Stomach (tissue), 9 donors: Measurements from ENCODE around the gene LOXL1. TPM values are rescaled to one million over a fixed set of nuclear protein-coding genes. Genes with fewer than 3 reads are reported as not detected.

Experiments used
- DNase-seq, 2 donors: peaks; one replicate each; pipeline versions ENCODE4 v3.0.0 to v3.0.0-alpha.2; 2013 to 2019
- H3K27ac ChIP-seq, 5 donors: fragments of 200-600 bp in 4 of 5; sonication (generic) in 4 of 5; one replicate each; pipeline ENCODE4 v1.5.1; 2013 to 2019; ENCODE audit warnings: mild to moderate bottlenecking in 1 of 5, moderate library complexity in 1 of 5
- H3K27me3 ChIP-seq, 3 donors: fragments of 200-600 bp; sonication (generic); one replicate each; pipeline ENCODE4 v1.5.1; 2017 to 2019; ENCODE audit warnings: mixed run types in 1 of 3
- H3K36me3 ChIP-seq, 4 donors: fragments of 200-600 bp; sonication (generic); 1 replicate in 3 of 4; 2 replicates in 1 of 4; pipeline ENCODE4 v1.5.1; 2016 to 2019
- H3K4me1 ChIP-seq, 4 donors: fragments of 200-600 bp; sonication (generic); one replicate each; pipeline ENCODE4 v1.5.1; 2016 to 2019
- H3K4me3 ChIP-seq, 4 donors: fragments of 200-600 bp; sonication (generic) in 3 of 4; one replicate each; pipeline ENCODE4 v1.5.1; 2016 to 2019; ENCODE audit warnings: mild to moderate bottlenecking in 1 of 4
- H3K9me3 ChIP-seq, 4 donors: fragments of 200-600 bp; sonication (generic); one replicate each; pipeline ENCODE4 v1.5.1; 2016 to 2019
- EP300 ChIP-seq: sonication (generic); formaldehyde crosslinking; IDR thresholded peaks from one replicate; pipeline ENCODE4 v1.6.1; 2017; ENCODE audit warnings: antibody characterized with exemption
- POLR2A ChIP-seq, 4 donors: fragments of 450-650 bp; IDR thresholded peaks; one replicate each; pipeline ENCODE4 v1.6.1; 2016; ENCODE audit warnings: antibody characterized with exemption in 4 of 4, control low read depth in 2 of 4, mild to moderate bottlenecking in 1 of 4, moderate library complexity in 1 of 4
- POLR2AphosphoS5 ChIP-seq, 3 donors: sonication (generic); formaldehyde crosslinking; IDR thresholded peaks; one replicate each; pipeline ENCODE4 v1.6.1; 2016; ENCODE audit warnings: antibody characterized with exemption in 3 of 3
- WGBS, 5 donors: extraction: QIAGEN DNeasy Blood & Tissue Kit in 3 of 5; methylation state at CpG; one replicate each; pipeline versions ENCODE4 v1.1.5 to v1.1.7; 2013 to 2018; 5-methylcytosine and 5-hydroxymethylcytosine counted together
- intact Hi-C: fragments of 100-400 bp; cut with DNase I; formaldehyde crosslinking; loops from one replicate; pipeline ENCODE4 v1.15.1; 2023; ENCODE audit warnings: low total_unique reads
- polyA plus RNA-seq, 3 donors: library from polyadenylated mRNA; stranded (reverse); fragments of 200-250 nt; gene quantifications; one replicate each; pipeline ENCODE4 v1.2.3, GENCODE V29; 2013
- total RNA-seq, 5 donors: library from RNA; depleted of rRNA; stranded (reverse); fragments of >200 nt; gene quantifications; one replicate each; pipeline versions ENCODE4 v1.1.0 to v1.2.3, GENCODE V29; 2014 to 2016
- TF ChIP-seq, protein P1 (sequence below), 7 experiments: fragments of 450-650 bp in 4 of 7; fragments of 200-600 bp in 3 of 7; sonication (generic) in 3 of 7; IDR thresholded peaks; one replicate each; pipeline ENCODE4 v1.5.1; 2016 to 2019; ENCODE audit warnings: antibody characterized with exemption in 7 of 7, control low read depth in 2 of 7, mild to moderate bottlenecking in 1 of 7
- donor health status: healthy with polysubstance abuse.
- donor health status: Bipolar disorder and iron deficiency.
- donor health status: healthy.

Gene LOXL1
- total and polyA plus RNA-seq, 8 donors: 5.2 to 48.4 (median 19.9) TPM

DNA sequence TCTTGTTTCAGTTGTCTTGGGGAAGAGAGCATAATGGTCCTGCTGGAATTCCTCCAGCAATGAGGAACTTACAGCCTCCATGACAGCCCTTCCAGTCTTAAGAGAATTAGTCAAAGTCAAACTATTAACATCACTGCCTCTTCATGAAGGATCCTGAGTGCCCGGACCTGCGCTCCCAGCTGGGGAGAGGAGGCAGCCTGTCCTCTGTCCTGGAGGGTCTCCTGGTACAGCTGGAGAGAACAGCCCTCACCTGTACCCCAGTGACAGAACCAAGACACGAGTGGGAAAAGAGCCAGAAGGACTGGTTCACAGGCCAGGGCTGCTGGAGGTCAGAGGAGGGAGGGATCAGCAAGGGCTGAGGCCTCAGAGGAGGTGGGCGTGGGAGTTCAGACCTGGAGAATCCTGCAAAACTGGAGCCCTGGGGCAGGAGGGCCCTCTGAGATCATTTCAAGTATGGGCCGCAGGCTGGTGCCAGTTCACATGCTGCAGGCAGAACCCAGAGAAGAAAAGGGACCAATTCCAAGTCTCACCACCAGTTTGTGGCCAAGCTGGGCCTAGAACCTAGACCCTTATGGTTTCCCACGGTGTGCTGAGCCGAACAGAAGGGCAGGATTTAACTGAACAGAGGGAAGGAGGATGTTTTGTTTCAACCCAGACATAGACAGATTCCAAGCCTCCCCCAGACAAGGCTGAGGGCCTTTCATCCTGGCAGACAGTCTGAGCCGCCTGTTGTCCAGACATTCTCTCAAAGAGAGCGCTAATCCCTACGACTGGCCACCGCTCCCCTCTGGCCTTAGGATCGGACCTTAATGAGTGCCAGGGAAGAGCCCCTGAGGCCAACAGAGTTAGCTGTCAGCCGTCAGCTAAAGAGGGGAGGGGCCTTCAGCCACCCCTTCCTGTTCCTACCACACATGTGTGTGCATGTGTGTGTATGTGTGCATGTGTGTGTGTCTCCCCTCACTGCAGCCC lies 18.2 kb downstream of the LOXL1 start:
- TF ChIP-seq, protein P1, sequence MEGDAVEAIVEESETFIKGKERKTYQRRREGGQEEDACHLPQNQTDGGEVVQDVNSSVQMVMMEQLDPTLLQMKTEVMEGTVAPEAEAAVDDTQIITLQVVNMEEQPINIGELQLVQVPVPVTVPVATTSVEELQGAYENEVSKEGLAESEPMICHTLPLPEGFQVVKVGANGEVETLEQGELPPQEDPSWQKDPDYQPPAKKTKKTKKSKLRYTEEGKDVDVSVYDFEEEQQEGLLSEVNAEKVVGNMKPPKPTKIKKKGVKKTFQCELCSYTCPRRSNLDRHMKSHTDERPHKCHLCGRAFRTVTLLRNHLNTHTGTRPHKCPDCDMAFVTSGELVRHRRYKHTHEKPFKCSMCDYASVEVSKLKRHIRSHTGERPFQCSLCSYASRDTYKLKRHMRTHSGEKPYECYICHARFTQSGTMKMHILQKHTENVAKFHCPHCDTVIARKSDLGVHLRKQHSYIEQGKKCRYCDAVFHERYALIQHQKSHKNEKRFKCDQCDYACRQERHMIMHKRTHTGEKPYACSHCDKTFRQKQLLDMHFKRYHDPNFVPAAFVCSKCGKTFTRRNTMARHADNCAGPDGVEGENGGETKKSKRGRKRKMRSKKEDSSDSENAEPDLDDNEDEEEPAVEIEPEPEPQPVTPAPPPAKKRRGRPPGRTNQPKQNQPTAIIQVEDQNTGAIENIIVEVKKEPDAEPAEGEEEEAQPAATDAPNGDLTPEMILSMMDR (IDR thresholded peaks at IDR 0.05): no peak
- TF ChIP-seq POLR2A (IDR thresholded peaks at IDR 0.05) (no peak), EP300 (no peak), POLR2AphosphoS5 (IDR thresholded peaks at IDR 0.05) (no peak)
- DNase-seq: peak in 1 of 2 donors; percentile 58
- WGBS, 5 donors: 64 to 82% (median 77%) methylated on average over 12 to 13 of the region's 13 CpGs
- Histone ChIP-seq H3K9me3 (no peaks in the 10 kb centered on the region), H3K4me3 (no peak overlapping the region), H3K36me3 (peaks cover 10 to 36% (median 27%) of the 10 kb centered on the region in 4 donors), H3K27ac (peak overlapping the region in 1 of 5 donors; percentile 9), H3K4me1 (peaks cover 12 to 42% (median 29%) of the 10 kb centered on the region in 4 donors), H3K27me3 (no peaks in the 10 kb centered on the region)
- intact Hi-C loops: no loop called here

GRCh38 chr15:73945130-73945508 lies 18.9 kb downstream of the LOXL1 start:
- DNase-seq: no peak
- Histone ChIP-seq H3K9me3 (no peaks in the 10 kb centered on the region), H3K36me3 (peaks cover 10 to 40% (median 32%) of the 10 kb centered on the region in 4 donors), H3K4me3 (no peak overlapping the region), H3K4me1 (peaks cover 12 to 40% (median 25%) of the 10 kb centered on the region in 4 donors), H3K27ac (peak overlapping the region in 1 of 5 donors; percentile 9), H3K27me3 (no peaks in the 10 kb centered on the region)
- intact Hi-C loops: no loop called here
- 81 to 92% (median 89%) methylated on average over 4 of the region's 4 CpGs for WGBS, 5 donors
- TF ChIP-seq EP300 (no peak), POLR2A (IDR thresholded peaks at IDR 0.05) (no peak), POLR2AphosphoS5 (IDR thresholded peaks at IDR 0.05) (no peak)
- TF ChIP-seq, protein P1 (IDR thresholded peaks at IDR 0.05): no peak

GRCh38 chr15:73946046-73946721 lies 19.9 kb downstream of the LOXL1 start:
- Histone ChIP-seq H3K27ac (no peak overlapping the region), H3K27me3 (no peaks in the 10 kb centered on the region), H3K4me1 (peaks cover 2 to 38% (median 23%) of the 10 kb centered on the region in 4 donors), H3K9me3 (no peaks in the 10 kb centered on the region), H3K4me3 (no peak overlapping the region), H3K36me3 (peaks cover 10 to 40% (median 33%) of the 10 kb centered on the region in 4 donors)
- intact Hi-C loops: no loop called here
- TF ChIP-seq EP300 (no peak), POLR2AphosphoS5 (IDR thresholded peaks at IDR 0.05) (no peak), POLR2A (IDR thresholded peaks at IDR 0.05) (no peak)
- TF ChIP-seq, protein P1 (IDR thresholded peaks at IDR 0.05): no peak
- WGBS, 5 donors: 81 to 93% (median 86%) methylated on average over 13 to 17 of the region's 17 CpGs
- DNase-seq: no peak

DNA sequence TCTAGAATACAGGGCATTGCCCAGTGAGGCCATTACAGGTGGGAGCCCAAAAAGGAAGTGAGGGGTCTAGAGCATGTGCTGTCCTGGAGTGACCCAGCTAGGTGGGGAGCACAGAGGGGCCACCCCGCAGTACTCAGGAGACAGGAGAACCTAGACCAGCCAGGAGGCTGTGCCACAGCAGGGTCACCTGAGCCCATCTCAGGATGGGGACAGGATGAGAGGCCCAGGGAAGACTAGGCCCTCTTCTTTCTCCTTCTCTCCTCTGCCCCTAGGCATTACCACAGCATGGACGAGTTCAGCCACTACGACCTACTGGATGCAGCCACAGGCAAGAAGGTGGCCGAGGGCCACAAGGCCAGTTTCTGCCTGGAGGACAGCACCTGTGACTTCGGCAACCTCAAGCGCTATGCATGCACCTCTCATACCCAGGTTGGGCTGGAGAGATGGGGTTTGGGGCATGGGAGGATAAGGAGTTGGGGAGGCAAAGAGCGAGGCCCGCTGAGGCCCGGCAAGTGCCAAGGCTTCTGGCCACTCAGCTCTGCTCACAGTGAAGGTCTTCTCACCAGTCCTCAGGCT lies 20.6 kb downstream of the LOXL1 start:
- intact Hi-C loops: no loop called here
- no peaks in the 10 kb centered on the region for H3K9me3 ChIP-seq
- peaks cover 5 to 38% (median 23%) of the 10 kb centered on the region in 4 donors for H3K4me1 ChIP-seq
- TF ChIP-seq POLR2A (IDR thresholded peaks at IDR 0.05) (no peak), EP300 (no peak), POLR2AphosphoS5 (IDR thresholded peaks at IDR 0.05) (no peak)
- TF ChIP-seq, protein P1 (IDR thresholded peaks at IDR 0.05): no peak
- peaks cover 10 to 40% (median 33%) of the 10 kb centered on the region in 4 donors for H3K36me3 ChIP-seq
- H3K27ac ChIP-seq: no peak overlapping the region
- H3K27me3 ChIP-seq: no peaks in the 10 kb centered on the region
- H3K4me3 ChIP-seq: no peak overlapping the region
- WGBS, 5 donors: 93 to 98% (median 97%) methylated on average over 9 of the region's 9 CpGs
- no peak for DNase-seq
